Measurements from ENCODE around the gene SCIN. TPM values are rescaled to one million over a fixed set of nuclear protein-coding genes. Genes with fewer than 3 reads are reported as not detected.

The SCIN gene
- total and polyA plus RNA-seq, 5 donors = 0.14 to 0.35 (median 0.26) TPM

- Histone ChIP-seq H3K27me3 (ENCODE audit: control insufficient read depth, insufficient read depth) (no peaks in the 10 kb centered on the region), H3K4me1 (ENCODE audit: control insufficient read depth, insufficient read depth, low read length) (no peaks in the 10 kb centered on the region), H3K9me3 (ENCODE audit: control insufficient read depth, low read length) (no peaks in the 10 kb centered on the region), H3K27ac (ENCODE audit: low read length) (no peak overlapping the region), H3K4me3 (ENCODE audit: low read length) (no peak overlapping the region)
- WGBS = 94% methylated on average over 4 of the region's 4 CpGs
- intact Hi-C loops (cut with DNase I) = no loop called here
- ATAC-seq = no peak
- DNase-seq = no peak
Observed at GRCh38 chr7:12705878-12706277, 135.4 kb downstream of the SCIN start.

- H3K9me3 ChIP-seq (ENCODE audit: control insufficient read depth, low read length) = no peaks in the 10 kb centered on the region
- no peak overlapping the region for H3K27ac ChIP-seq (ENCODE audit: low read length)
- intact Hi-C loops (cut with DNase I) = no loop called here
- H3K4me3 ChIP-seq (ENCODE audit: low read length) = no peak overlapping the region
- DNase-seq = no peak
- no peaks in the 10 kb centered on the region for H3K27me3 ChIP-seq (ENCODE audit: control insufficient read depth, insufficient read depth)
- H3K4me1 ChIP-seq (ENCODE audit: control insufficient read depth, insufficient read depth, low read length) = no peaks in the 10 kb centered on the region
- no peak for ATAC-seq
Observed at GRCh38 chr7:12706900-12707536, 136.5 kb downstream of the SCIN start.

- Histone ChIP-seq H3K4me3 (ENCODE audit: low read length) (no peak overlapping the region), H3K4me1 (ENCODE audit: control insufficient read depth, insufficient read depth, low read length) (no peaks in the 10 kb centered on the region), H3K27me3 (ENCODE audit: control insufficient read depth, insufficient read depth) (no peaks in the 10 kb centered on the region), H3K27ac (ENCODE audit: low read length) (no peak overlapping the region), H3K9me3 (ENCODE audit: control insufficient read depth, low read length) (no peaks in the 10 kb centered on the region)
- ATAC-seq (no peak), DNase-seq (no peak)
- intact Hi-C loops (cut with DNase I) = no loop called here
Observed at GRCh38 chr7:12708314-12708713, 137.8 kb downstream of the SCIN start.

Other genes with a start within 250 kb of the SCIN start
- 10 to 100 TPM in 3 of 4 donors, 1 to 10 TPM in 1; 9.3 to 18.4 (median 11.7) TPM for gene VWDE, start 166.9 kb upstream of the SCIN start, total RNA-seq
- 6.1 TPM for gene VWDE, start 166.9 kb upstream of the SCIN start, polyA plus RNA-seq
- 10 to 100 TPM in 3 of 4 donors, 1 to 10 TPM in 1; 9.6 to 19.7 (median 12.6) TPM for gene ARL4A, start 116.9 kb downstream of the SCIN start, total RNA-seq
- 10.3 TPM for gene ARL4A, start 116.9 kb downstream of the SCIN start, polyA plus RNA-seq